ENCODE results near the gene USP48. TPM values are rescaled to one million over a fixed set of nuclear protein-coding genes. Genes with fewer than 3 reads are reported as not detected.

The USP48 gene, protein sequence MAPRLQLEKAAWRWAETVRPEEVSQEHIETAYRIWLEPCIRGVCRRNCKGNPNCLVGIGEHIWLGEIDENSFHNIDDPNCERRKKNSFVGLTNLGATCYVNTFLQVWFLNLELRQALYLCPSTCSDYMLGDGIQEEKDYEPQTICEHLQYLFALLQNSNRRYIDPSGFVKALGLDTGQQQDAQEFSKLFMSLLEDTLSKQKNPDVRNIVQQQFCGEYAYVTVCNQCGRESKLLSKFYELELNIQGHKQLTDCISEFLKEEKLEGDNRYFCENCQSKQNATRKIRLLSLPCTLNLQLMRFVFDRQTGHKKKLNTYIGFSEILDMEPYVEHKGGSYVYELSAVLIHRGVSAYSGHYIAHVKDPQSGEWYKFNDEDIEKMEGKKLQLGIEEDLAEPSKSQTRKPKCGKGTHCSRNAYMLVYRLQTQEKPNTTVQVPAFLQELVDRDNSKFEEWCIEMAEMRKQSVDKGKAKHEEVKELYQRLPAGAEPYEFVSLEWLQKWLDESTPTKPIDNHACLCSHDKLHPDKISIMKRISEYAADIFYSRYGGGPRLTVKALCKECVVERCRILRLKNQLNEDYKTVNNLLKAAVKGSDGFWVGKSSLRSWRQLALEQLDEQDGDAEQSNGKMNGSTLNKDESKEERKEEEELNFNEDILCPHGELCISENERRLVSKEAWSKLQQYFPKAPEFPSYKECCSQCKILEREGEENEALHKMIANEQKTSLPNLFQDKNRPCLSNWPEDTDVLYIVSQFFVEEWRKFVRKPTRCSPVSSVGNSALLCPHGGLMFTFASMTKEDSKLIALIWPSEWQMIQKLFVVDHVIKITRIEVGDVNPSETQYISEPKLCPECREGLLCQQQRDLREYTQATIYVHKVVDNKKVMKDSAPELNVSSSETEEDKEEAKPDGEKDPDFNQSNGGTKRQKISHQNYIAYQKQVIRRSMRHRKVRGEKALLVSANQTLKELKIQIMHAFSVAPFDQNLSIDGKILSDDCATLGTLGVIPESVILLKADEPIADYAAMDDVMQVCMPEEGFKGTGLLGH
- 10 to 100 TPM; 23.1 to 92.5 (median 64.4) TPM for total RNA-seq

DNA sequence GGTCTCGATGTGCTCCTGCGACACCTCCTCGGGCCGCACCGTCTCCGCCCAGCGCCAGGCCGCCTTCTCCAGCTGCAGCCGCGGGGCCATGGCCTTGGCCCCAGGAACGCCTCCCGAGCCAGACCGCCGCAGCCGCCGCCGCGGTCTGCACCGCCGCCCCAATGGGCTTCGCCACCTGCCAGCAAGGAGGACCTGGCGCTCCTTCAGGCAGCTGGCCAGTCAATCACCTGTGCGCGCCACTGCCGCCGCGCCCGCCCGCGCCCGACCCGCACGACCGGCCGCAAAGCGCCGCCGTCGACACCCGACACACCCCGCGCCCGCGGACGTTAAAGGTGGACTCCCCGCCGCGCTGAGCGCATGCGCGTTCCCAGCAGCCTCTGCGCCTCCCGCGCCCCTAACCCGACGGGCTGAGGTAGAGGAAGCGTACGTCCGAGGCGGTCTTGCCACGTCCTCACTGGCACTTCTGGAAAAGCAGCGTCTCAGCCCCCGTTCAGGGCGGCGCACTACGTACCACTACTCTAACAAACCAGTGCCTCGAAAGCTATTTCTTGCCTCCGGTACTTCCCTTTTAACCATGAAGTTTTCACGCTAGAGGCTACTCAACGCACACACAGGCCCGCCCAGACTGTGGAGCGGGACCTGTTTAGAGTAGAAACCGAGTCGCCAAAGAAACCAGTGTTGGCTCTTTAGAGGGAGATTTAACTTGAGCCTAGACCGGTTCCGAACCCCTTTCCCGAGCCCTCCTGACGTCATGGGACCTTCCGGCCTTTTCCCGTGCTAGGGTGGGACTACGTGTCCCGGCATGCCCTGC is at the start of gene USP48:
Gene USP48 (minus strand): TSS at position 282 of the 811 bp plus-strand sequence. CDS start 192 bp downstream, at position 90.
- peak; percentile 90 to 98 for TF ChIP-seq POLR2A (IDR thresholded peaks at IDR 0.05)
- TF ChIP-seq, protein P1, sequence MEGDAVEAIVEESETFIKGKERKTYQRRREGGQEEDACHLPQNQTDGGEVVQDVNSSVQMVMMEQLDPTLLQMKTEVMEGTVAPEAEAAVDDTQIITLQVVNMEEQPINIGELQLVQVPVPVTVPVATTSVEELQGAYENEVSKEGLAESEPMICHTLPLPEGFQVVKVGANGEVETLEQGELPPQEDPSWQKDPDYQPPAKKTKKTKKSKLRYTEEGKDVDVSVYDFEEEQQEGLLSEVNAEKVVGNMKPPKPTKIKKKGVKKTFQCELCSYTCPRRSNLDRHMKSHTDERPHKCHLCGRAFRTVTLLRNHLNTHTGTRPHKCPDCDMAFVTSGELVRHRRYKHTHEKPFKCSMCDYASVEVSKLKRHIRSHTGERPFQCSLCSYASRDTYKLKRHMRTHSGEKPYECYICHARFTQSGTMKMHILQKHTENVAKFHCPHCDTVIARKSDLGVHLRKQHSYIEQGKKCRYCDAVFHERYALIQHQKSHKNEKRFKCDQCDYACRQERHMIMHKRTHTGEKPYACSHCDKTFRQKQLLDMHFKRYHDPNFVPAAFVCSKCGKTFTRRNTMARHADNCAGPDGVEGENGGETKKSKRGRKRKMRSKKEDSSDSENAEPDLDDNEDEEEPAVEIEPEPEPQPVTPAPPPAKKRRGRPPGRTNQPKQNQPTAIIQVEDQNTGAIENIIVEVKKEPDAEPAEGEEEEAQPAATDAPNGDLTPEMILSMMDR (IDR thresholded peaks at IDR 0.05) = peak in 1 of 4 experiments; percentile 26
- Histone ChIP-seq H3K4me1 (peaks cover 0 to 10% of the 10 kb centered on the region in 2 donors), H3K4me3 (peak within 1 kb of the TSS; percentile 65 to 99), H3K27me3 (no peaks in the 10 kb centered on the region), H3K9me3 (no peaks in the 10 kb centered on the region), H3K27ac (peak within 1 kb of the TSS; percentile 100), H3K36me3 (no peaks in the 10 kb centered on the region)
- DNase-seq = peak; percentile 97
- intact Hi-C loops (cut with DNase I; ENCODE audit: low total_unique reads) = no loop called here

- Histone ChIP-seq H3K9me3 (peaks cover 0 to 8% of the 10 kb centered on the region in 2 donors), H3K27ac (no peak overlapping the region), H3K27me3 (no peaks in the 10 kb centered on the region), H3K4me1 (no peaks in the 10 kb centered on the region), H3K36me3 (no peaks in the 10 kb centered on the region), H3K4me3 (no peak overlapping the region)
- TF ChIP-seq POLR2A (IDR thresholded peaks at IDR 0.05) = no peak
- TF ChIP-seq, protein P1 (IDR thresholded peaks at IDR 0.05) = no peak
- DNase-seq = peak in 1 of 2 donors; percentile 19
- intact Hi-C loops (cut with DNase I; ENCODE audit: low total_unique reads) = no loop called here
These were observed 48.6 kb upstream of the USP48 start for GRCh38 chr1:21831454-21831970.

GRCh38 chr1:21830792-21831453 is 48.0 kb upstream of the USP48 start:
- no peaks in the 10 kb centered on the region for H3K36me3 ChIP-seq
- no peak for DNase-seq

GRCh38 chr1:21829294-21829693 is 46.3 kb upstream of the USP48 start:
- DNase-seq = no peak
- Histone ChIP-seq H3K36me3 (no peaks in the 10 kb centered on the region), H3K4me1 (no peaks in the 10 kb centered on the region), H3K4me3 (no peak overlapping the region), H3K27ac (no peak overlapping the region), H3K27me3 (no peaks in the 10 kb centered on the region), H3K9me3 (peaks cover 0 to 2% of the 10 kb centered on the region in 2 donors)
- intact Hi-C loops (cut with DNase I; ENCODE audit: low total_unique reads) = no loop called here
- no peak for TF ChIP-seq POLR2A (IDR thresholded peaks at IDR 0.05)
- TF ChIP-seq, protein P1 (IDR thresholded peaks at IDR 0.05) = no peak

More at GRCh38 chr1:21830792-21831453, 48.0 kb upstream of the USP48 start:
- no peak for TF ChIP-seq POLR2A (IDR thresholded peaks at IDR 0.05)
- TF ChIP-seq, protein P1 (IDR thresholded peaks at IDR 0.05) = no peak
- Histone ChIP-seq H3K9me3 (peaks cover 0 to 8% of the 10 kb centered on the region in 2 donors), H3K27ac (no peak overlapping the region), H3K4me3 (no peak overlapping the region), H3K27me3 (no peaks in the 10 kb centered on the region), H3K4me1 (no peaks in the 10 kb centered on the region)
- intact Hi-C loops (cut with DNase I; ENCODE audit: low total_unique reads) = no loop called here
